GM18526 (cell line): ENCODE results near the gene STK35.

Experiments
- POLR2A ChIP-seq: IDR thresholded peaks from 3 replicates; pipeline ENCODE4 v1.6.1; 2011; ENCODE audit not compliant: insufficient read length; ENCODE audit errors: extremely low read depth

Gene STK35

DNA sequence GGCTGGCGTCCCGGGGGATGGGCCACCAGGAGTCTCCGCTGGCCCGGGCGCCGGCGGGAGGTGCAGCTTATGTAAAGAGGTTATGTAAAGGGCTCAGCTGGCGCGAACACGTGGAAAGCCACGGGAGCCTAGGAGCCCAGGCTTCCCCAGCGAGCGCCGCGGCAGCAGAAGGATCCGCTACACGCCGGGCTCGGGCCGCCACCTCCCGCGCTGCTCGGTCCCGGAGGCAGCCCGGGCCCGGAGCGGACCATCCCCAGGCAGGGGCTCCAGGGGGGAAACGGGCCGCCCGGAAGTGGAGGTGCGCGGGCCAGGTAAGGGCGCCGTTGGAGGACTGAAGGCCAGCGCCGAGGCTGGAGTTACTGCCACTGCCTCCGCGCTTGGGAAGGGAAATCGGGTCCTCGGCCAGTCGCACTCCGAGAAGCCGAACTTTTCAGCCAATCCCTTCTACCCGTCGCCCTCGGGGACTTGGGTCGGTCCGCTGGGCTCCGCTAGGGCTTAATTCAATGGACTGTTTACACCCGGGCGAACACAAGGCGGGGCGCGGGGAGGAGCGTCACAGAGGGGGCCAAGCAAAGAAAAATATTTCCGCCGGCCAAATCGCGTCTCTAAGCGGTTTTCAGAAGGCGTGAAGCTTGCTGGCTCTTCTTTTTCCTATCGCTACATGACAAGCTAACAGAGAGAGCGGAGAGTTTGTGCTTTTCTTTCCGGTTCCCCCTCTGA lies 398 bp downstream of the STK35 start:
- TF ChIP-seq POLR2A = peak; percentile 77

DNA sequence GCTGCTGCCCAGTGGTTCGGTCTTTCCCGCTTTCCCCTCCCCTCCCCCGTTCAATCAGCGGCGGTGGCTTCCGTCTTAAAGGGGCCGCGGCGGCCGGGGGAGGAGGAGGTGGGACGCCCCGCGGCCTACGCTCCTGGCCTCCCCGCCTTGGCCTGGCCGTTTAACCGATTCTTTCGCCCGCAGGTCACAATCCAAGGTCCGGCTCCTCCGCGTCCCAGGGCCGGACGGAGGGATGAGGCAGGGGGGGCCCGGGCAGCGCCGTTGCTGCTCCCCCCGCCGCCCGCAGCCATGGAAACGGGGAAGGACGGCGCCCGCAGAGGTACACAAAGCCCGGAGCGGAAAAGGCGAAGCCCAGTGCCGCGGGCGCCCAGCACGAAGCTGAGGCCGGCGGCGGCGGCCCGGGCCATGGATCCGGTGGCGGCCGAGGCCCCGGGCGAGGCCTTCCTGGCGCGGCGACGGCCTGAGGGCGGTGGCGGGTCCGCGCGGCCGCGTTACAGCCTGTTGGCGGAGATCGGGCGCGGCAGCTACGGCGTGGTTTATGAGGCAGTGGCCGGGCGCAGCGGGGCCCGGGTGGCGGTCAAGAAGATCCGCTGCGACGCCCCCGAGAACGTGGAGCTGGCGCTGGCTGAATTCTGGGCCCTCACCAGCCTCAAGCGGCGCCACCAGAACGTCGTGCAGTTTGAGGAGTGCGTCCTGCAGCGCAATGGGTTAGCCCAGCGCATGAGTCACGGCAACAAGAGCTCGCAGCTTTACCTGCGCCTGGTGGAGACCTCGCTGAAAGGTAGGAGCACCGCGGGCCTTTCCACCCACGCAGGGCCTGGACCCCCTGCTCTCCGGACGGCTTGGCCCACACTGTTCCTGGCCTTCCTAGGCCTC lies 1.2 kb downstream of the STK35 start:
- peak; percentile 43 for TF ChIP-seq POLR2A

DNA sequence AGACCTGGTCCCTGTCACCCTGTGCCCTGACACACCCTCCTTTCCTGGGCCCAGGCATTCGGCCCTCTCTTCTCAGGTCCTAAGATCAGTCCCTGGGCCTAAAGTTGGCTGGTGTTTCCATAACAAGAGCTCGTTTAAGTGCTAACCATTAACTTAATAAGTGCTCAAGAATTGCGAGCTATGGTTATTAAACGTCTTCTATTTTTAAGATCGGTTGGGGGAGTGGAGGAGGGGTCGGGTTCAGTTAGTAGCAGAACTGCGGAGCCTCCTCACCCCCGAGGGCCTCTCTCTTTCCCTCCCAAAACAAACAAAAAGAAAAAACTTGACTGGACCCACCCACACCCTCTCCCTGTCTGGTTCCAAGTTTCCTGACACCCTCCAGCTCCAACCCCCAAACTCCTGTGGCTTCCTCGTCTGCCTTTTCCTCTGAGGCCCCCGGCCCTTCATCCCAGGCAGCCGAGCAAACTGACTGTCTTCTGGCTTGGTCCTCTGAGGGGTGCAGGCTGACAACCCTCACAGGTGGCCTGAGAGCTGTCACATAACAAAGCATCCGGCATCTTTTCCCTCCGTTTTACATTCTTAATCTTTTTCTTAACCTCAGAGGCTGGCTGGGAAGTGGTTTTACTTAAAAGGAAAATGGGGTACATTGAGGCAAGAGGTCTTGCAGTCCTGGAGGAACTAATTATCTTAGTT lies 2.0 kb downstream of the STK35 start:
- no peak for TF ChIP-seq POLR2A

DNA sequence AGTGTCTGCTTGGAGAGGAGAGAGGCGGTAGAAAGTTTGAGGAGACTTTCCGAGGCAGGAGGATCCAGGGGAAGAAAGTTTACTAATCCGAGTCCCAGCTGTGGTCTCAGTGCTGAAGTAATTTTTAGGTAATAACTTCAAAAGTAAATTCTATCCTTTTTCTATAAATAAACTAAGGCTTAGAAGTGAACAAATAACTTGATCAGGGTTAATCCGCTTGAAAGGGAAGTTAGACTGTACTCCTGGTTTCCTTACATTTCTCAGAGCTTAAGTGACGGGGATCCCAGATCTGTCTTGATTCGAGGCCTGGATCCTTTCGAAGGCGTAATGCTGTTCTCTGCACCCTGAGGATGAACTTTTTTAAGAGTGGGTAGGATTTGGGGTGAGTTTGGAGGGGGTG lies 2.6 kb downstream of the STK35 start:
- TF ChIP-seq POLR2A = no peak

DNA sequence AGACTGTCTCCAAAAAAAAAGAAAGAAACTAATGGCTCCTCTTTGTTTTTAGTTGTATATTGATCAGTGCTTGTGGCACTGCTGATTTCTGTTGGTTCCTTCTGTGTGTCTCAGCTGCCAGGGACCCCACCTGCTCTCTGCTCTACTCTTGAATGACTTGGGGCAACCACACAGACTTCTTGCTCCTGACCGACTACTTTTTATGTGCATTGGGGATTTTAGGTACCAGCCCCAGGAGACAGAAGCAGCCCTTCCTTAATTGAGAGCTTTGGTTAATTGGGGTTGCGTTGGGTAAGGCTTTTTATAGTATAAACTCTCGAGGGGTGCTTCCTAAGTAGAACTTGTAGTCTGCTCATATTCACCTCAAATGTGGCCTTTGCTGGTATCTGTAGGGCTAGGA lies 6.9 kb downstream of the STK35 start:
- TF ChIP-seq POLR2A = no peak

DNA sequence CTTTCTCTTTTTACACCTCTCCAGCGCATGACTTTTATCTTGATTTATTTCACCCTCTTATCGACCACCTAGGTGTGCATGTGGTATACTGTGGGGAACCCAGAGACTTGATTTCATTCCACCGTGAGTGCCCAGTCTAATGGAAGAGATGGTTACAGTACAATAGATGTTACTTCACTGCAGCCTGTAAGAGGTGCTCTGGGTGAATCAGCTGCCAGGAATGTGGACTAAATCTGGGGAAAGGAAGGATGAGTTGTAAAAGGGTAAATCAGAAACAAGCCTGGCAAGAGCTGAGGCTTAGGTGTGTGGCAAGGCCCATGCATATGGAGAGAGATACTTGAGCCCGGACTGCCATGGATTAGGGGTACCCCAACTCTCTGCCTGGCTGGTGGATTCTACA lies 7.4 kb downstream of the STK35 start:
- no peak for TF ChIP-seq POLR2A

DNA sequence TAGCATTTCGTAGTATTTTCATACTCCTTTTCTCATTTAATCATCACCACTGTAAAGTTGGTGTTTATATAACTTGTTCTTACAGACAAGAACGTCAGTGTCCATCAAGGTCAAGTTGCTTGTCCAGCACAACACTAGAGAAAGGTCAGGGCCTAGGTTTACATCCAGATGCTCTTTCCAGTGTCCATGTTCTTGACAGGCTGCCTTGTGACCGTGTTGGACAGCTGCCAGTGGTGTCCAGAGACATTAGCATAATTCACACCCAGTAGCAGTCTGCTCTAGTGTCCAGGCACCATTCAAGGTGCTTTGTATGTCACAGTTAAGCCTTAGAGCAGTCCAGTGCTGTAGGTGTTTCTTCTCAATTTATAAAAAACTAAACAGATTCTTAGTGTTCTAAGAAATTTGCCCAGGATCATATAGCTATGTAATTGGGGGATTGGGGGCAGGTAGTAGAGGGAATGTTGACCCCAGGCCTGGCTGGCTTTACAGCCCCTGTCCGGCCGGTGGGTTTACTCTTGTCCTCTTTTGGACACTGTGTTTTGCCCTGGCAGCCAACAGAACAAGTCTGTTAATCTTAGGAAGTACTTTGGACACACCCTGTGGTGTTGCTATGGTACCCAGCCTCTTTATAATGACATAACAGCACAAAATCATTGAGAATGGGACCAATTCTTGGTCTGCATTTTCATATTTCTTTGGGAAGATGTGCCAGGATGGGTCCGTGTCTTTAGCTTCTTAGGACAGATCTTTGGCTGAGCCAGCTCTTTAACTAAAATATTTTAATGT lies 8.0 kb downstream of the STK35 start:
- TF ChIP-seq POLR2A = no peak

DNA sequence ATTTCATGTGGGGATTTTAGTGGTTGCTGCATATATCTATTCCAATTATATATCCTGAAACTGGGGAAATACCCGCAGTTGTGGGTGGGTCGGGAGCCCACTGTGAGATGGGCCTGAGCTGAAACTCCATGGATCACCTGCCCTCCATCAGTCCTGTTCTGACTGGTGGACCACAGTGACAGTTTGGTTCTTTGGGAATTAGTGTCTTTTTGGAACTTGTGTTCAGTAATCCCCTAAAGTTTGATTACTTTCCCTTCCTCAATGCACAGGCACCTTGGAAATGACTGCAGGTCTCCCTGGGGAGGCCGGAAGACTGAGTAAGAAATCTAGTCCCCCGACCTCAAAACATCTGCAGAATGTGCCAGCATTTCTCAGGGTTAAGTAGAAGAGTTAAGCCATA lies 11.3 kb downstream of the STK35 start:
- TF ChIP-seq POLR2A = no peak

DNA sequence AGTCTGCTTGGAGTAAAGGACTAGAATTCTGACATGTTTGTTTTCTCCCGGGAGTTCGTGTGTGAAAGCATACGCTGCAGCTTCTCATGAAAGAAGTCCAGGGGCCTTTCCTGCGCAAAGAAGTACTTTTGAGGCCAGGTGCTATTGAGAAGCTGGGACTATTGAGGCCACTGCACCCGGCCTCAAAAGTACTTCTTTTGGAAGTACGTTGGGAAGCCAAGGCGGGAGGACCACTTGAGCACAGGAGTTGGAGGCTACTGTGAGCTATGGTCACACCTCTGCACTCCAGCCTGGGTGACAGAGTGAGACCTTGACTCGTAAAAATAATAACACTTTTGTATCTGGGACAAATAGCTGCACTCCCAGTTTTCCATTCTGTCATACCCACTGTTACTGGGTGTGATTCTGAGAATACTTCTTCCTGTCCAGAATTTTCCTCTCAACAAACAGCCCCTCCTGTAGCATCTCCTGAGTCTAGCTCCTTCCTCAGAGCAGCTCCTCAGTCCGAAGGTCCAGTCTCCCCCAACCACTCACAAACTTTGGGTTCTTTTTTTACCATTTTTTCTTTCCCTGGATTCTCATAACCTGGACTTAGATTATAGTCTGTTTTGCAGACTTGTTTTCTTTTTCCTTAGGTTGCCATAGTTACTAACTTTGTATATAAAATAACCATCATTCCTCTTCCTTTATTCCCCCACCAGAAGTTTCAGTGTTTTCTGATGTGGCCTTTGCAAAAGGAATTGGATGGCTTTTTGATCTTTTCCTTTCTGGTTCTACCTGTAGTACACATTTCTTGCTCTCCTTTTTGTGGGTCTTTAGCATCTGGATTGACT lies 12.7 kb downstream of the STK35 start:
- no peak for TF ChIP-seq POLR2A

DNA sequence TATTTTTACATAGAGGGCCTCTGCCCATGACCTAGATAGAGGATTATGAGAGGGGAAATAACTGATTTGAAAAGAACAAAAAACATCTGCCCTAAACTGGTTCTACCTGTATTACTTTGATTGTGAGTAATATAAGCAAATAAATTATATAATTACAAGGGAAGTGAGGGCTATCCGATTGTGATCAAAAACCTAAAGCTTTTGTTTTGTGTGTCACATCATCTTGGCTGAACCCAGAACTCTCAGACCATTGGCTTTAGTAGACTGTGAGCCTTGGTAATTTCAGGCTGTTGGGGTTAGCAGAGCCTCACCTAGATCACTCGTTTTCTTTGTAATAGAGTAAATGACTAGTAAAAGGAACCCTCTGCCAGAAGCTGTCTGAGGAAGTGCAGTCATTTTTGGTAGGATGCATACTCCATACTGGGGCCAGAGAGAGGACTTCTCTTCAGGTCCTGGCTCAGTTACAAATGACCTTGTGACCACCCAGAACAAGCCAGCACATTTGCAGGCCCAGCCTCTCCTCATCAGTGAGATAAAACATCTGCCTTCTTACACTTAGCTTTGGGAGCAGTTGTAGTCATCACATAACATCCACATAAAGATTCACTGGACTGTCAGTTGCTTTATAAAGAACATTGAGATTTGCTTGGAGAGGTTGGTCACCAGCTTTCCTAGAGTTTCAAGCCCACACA lies 13.5 kb downstream of the STK35 start:
- TF ChIP-seq POLR2A = no peak

DNA sequence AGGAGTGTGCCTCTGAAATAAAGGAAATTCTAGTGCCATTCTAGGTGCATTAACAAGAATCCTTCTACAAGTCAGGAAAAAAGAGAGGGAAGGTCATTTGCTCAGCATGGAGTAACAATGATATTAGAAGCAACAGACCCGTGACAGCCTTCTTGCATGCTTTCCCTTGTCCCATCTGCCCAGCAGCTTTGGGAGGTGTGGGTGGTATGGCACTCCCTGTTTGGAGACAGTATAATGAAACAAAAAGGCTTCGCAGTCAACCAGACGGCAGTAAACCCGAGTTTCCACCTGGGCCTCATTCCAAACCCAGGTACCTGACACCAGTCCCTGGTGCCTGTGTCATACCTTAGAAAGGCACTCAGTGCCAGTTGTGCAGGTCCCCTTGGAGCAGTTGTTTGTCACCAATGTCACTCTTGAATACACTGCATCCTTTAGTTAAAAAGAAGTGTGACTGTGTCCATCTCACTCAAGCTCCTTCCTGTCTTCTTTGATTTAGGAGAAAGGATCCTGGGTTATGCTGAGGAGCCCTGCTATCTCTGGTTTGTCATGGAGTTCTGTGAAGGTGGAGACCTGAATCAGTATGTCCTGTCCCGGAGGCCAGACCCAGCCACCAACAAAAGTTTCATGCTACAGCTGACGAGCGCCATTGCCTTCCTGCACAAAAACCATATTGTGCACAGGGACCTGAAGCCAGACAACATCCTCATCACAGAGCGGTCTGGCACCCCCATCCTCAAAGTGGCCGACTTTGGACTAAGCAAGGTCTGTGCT lies 14.7 kb downstream of the STK35 start:
- no peak for TF ChIP-seq POLR2A

DNA sequence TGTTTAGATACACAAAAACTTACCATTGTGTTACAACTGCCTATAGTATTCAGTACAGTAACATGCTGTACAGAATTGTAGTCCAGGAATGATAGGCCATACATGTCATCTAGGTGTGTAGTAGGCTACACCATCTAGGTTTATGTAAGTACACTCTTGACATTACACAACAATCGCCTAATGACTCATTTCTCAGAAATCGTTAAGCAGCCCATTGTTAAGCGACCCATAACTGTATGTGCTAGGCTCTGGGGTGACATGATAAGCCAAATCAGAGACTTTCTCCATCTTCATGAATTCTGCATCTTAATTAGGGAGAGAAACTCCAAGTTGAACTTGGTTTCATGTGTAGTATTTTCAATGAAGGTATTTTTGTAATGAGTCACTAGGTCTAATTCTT lies 17.2 kb downstream of the STK35 start:
- TF ChIP-seq POLR2A = no peak

DNA sequence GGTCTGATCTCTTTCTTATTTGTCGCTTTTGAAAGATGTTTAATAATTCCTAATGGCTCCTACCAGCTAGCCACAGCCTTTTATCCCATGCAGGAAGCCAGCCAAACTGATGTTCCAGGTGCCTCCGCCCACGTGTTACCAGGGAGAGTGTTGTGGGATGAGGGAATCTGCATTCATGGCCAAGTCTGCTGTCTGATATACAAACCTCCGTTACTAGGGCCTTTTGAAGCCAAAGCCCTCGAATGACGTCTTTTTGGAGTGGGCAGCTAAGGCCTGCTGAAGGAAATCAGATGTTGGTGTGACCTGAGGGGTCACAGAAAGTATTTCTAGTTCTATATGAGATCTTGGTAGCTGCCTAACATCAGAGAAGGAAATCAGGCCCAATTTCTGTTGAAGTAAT lies 21.3 kb downstream of the STK35 start:
- no peak for TF ChIP-seq POLR2A
